NCI-H2171 (cell line): ENCODE data around the gene HTD2.

Experiments
- DNase-seq: peaks from one replicate; lab custom pipeline; 2025; lab: John Stamatoyannopoulos, UW

Gene HTD2

DNA sequence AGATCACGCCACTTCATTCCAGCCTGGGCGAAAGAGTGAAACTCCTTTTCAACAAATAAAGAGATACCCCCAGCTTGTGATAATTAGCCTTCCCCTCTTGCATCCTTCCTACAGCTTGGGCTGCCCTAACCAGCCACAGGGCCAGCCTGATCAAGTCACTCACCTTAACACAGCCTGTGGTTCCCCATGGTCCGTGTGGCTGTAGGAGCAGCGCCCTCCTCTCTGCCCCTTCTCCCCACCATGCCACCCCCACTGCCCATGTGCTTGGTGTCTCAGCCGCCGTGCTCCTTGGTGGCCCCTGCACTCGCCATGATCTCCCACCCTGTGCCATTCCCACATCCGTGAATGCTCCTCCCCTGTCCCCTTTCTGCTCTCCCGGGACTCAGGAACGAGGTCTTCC is 13.5 kb upstream of the HTD2 start:
- no peak for DNase-seq

DNA sequence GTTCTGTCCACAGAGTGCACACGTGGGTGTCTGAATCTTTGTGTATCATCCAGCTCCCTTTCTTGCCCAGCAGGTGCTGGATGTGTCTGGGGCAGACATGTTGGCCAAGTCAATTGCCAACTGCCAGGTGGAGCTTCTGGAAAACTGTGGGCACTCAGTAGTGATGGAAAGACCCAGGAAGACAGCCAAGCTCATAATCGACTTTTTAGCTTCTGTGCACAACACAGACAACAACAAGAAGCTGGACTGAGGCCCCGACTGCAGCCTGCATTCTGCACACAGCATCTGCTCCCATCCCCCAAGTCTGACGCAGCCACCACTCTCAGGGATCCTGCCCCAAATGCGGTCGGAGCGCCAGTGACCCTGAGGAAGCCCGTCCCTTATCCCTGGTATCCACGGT is 12.8 kb upstream of the HTD2 start:
- no peak for DNase-seq

DNA sequence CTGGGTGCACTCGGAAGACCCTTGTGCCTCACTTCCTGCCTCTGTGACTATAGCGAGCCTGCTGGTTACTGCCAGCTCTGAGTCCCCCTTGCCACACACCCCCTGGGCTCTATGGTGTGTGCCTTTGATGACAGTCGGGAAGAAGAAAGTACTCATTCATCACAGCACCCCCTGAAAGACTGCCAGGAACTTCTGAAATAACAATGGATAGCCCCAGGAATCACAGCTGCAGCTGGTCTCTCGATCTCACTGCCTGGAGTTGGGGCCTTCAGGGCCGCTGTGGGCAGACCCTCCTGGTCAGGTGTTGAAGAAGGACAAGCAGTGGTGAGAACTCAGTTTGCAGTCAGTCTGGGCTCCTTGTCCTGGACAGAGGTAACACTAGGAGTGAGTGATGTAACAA is 10.1 kb upstream of the HTD2 start:
- DNase-seq = no peak

DNA sequence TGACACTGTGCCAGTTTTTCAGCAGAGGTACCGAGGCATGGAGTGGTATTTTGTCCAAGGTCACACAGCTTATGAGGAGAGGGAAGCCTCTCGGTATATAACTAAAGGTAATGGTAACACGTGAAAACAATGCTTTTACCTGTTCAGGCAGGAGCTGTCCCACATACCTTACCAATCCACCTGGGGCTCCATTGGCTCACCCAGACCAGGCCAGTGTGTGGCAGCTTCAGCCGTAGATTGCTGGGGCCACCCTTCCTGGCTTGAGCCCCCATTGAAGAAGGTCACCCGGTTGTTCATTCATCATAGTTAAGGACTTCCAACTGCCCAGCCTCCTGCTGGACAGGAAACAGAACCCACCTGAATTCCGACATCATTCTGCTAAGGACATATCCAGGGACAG is 9.5 kb upstream of the HTD2 start:
- DNase-seq = no peak

DNA sequence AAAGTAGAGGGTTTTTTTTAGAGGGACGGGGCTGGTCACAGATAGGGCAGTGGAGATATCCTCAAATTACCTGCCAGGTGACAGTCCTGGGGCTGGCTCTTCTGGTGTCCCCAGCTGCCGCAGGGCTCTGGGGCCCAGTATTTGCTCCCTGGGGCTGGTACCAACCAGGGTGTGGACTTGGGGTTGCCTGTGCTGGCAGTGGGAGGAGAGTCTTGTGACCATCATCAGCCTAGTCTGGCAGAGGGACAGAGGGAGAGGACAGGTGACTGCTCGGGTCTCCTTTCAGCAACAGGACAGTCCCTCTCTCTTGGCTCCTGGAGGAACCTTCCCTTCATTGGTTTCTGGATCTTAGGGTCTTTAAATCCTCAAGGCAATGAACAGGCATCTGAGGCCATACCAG is 8.1 kb upstream of the HTD2 start:
- no peak for DNase-seq

DNA sequence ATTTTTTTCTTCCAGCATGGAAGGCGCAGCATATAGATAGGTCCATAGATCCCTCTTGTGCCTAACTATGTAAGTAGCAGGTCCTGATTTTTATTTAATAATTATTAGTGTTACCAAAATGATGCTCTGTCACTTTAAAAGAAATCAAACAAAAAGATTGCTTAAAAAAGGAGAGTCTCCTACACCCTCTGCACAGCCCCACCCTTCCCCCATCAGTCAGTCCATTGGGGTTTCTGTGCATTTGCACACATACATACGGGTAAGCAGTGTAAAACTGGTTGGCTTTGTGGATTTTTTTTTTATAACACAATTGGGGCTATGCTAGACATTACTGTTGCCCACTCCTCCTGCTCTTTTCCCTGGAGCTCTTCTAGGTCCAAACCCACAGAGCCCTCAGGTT is 7.2 kb upstream of the HTD2 start:
- no peak for DNase-seq

DNA sequence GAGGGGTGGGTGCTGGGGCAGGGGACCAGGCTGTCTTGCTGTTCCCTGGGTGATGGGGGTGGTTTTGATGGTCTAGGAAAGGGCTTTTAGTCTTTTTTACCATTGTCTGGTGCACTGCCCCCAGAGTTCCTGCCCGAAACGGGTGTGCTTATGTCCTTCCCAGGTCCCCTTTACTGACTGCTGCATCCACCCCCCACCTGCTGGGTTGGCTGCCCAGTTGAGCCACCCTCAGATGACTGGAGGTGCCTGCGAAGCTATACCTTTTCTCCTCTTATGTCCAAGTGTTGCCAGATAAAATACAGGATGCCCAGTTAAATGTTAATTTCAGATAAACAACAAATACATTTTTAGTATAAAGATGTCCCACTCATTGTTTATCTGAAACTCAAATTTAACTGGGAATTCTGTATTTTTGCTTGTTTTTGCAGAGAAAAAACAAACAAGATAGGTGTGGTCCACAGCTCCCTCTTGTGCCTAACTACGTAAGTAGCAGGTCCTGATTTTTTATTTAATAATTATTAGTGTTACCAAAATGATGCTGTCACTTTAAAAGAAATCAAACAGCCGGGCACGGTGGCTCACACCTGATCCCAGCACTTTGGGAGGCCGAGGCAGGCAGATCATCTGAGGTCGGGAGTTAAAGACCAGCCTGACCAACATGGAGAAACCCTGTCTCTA is 6.3 kb upstream of the HTD2 start:
- DNase-seq = no peak

DNA sequence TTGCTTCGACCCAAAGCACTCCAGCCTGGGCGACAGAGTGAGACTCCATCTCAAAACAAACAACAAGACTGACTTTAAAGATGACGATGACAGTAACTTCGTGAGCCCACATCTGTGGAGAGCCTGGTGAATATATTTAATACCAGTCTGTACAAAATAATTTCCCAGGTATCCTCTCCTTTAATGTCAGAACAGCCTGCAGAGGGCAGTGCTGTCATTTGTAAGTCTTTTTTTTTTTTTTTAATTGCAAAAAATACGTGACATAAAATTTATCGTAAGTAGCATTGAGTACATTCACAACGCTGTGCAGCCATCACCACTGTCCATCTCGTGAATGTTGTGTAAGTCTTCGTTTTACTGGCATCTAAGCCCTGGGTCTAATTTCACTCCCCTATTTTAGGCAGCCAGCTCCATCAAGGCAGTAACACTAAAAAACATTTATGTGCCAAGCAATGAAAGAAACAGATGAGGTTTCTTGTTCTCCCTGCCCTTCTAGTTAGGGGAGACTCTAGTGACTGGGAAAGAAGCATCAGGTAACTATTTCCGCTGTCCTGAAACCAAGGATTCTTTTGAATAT is 1.4 kb downstream of the HTD2 start:
- DNase-seq = peak; percentile 33

DNA sequence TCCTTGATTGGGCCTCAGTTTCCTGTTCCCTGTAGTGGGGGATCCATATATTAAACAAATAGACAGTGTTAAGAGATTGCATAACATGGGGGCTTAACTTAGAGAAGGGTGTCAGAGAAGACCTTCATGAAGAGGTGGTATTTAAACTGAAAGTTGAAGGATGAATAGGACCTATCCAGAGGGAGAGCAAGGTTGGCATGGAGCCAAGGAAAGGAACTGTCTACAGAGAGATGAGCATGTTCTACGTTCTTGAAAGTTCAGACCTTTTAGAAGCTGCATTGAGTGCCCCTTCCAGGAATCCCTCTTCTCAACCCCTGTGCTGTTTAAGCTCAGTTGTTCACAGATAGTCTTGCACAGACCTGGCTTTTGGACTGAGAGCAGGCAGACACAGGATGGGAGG is 2.4 kb downstream of the HTD2 start:
- DNase-seq = no peak

DNA sequence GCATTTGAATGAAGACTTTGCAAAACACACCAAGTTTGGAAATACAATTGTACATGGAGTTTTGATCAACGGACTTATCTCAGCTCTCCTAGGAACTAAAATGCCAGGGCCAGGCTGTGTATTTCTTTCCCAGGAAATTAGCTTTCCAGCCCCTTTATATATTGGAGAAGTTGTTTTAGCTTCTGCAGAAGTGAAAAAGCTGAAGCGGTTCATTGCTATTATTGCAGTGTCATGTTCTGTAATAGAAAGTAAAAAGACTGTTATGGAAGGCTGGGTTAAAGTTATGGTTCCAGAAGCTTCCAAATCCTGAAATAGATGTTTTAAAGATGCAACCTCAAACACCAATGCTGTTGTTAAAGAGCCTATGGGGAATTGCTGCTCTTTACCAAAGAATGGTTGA is 11.5 kb downstream of the HTD2 start:
- no peak for DNase-seq

DNA sequence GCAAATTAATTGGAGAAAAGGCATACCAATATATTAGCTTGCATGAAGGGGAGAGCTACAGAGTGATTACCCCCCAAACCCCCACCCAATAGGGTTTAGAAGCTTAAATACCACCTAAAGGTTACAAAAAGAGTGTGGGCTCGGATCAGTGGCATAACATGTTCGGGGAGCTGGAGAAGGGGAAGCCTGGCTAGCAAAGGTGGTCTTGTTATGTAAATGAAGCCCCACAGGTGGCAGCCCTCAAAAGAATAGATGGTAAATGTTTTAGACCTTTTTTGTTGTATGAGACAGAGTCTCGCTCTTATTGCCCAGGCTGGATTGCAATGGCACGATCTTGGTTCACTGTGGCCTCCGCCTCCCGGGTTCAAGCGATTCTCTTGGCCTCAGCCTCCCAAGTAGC is 15.5 kb downstream of the HTD2 start:
- no peak for DNase-seq

DNA sequence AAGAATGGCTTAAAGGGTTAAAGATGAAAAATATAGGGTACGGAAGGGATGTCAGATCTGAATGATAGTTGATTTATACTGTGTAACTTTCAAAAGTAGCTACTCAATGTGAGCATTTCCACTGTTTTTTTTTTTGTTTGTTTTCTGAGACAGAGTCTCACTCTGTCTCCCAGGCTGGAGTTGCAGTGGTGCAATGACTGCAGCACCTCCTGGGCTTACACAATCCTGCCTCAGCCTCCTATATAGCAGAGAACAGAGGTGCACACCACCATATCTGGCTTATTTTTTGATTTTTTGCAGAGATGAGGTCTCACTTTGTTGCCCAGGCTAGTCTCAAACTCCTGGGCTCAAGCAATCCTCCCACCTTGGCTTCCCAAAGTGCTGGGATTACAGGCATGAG is 16.5 kb downstream of the HTD2 start:
- DNase-seq = no peak

DNA sequence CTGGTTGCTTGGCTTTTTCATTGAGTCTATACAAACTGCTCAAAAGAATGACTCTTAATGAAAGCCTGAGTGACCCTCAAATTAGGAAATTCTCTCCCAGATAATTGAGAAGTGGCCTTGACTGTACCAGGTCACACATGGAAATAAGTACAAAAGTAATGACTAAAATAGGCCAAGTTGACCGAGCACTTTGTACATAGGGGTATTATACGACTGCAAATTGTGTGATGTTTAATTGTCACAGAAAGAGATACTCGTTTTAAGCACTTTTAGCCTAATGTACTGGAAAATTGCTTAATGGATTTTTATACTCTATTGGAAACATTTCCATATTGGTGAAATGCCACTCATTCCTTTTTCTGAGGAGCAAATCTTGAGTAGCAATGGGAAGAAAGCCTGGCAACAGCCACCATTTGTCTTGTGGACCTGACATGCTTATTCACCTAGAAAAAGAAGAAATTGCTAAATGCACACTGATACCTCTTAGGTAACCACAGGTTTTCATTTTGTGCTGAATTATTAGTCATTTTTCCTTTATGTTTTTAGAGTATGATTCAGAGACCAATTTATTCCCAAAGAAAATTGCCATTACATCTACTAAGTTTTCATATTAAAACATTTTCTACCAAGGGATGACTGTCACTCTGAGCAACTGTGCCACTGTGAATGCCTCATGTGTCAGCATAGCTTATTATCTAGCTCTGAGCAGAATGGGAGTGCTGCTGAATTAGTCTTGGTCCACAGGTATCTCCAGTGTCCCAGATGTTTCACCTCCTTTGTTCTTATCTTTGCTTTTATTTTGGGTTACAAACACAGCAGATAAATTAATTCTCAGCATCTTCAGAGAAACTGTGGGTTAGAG is 17.4 kb downstream of the HTD2 start:
- no peak for DNase-seq

DNA sequence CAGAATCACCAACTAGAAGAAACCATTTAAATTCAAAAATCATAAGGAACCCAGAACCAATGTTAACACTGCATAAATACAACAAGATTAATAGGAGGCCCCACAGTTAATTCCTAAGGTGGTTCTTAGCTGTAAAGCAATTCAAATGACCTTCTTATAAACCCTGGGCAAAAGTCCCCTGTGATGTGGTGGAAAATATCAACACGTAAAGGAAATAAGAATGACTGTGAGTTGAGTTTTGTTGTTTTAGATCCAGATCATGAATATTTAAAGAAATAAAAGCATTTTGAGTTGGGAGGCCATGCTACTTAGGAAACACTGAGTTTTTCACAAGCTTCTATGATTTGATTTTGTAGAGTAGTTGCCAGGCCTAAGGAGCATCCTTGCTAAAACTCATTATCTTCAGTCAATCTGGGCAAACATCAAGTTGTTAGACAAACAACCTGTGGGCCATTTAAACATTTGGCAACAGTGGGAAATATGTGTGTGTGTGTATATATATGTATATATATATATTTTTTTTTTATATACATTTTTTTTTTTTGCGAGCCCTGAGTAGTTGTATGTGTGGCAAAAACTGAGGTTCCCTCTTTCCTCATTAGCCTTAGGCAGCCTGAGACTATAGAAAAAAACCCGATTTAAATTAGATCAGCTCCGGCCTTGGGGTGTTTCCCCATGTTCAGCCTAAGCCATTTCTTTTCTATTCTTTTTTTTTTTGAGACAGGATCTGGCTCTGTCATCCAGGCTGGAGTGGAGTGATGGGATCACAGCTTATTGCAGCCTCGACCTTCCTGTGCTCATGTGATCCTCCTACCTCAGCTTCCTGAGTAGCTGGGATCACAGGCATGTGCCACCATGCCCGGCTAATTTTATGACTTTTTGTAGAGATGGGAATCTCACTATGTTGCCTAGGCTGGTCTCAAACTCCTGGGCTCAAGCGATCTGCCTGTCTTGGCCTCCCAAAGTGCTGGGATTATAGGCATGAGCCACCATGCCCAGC is 18.4 kb downstream of the HTD2 start:
- DNase-seq = no peak

DNA sequence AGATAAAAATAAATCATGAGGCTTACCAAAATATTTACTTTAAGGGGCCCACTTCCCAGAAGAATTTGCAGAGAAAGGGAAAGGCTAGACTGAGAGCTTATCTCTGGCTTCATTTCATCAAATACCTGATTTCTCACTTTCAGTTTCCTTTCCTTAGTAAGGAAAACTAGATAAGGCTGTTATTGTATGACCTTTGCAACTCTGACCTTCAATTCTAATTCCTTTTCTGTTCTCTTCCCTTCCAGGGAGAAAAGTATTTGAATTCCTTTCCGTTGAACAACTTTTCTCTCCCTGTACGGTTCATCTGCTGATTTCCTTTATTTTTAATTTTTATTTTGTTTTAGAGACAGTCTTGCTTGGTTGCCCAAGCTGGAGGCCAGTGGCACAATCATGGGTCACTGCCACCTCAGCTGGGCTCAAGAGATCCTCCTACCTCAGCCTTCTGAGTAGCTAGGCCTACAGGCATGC is 19.2 kb downstream of the HTD2 start:
- DNase-seq = no peak

DNA sequence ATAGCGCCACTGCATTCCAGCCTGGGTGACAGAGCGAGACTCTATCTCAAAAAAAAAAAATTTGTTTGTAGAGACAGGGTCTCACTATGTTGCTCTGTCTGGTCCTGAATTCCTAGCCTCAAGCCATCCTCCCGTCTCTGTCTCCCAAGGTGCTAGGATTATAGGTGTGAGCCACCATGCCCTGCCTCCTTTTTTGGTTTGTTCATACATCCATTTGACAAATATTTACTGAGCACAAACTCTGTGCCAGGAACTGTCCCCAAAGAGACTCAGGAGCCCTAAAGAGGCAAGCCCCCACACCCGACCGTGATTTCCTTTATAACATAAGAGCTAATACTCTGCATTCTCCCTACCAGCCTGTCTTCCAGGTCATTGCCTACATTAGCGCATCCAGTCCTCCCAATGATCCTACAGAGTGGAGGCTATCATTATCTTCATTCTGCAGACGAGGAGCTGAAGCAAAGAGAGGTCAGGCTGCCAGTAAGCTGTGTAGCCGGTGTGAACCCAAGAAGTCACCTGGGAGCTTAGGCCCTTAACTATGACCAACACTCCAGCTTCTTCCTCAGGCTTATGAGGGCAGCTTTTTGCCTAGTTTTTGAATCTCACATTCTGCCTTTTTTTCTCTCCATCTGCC is 20.1 kb downstream of the HTD2 start:
- DNase-seq = no peak

DNA sequence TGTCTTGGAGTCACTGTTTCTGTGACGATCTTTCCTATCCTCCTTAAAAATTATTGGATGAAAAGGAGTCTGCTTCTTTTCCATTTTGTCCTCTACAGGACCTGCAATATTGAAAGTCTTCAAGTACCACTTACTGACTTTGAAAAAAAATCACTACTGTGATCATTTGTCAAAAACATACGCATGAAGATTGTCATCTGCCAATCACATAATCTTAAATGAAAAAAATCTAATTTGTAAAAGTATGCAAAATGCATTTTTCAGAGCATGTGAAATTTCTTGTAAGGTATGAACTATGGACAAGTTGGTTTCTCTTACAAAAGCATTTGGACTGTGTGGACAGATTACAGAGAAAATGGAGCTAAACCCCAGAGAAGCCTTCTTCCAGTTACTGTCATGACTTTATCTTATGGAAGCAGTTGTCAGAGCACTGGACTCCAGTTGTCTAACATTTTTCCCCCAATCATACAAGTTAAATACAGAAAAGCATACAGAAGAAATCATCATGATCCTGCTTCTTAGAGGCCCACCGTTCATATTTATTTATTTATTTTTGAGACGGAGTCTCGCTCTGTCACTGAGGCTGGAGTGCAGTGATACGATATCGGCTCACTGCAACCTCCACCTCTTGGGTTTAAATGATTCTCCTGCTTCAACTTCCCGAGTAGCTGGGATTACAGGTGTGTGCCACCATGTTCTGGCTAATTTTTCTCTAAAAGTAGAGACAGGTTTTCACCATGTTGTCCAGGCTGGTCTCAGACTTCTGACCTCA is 23.0 kb downstream of the HTD2 start:
- no peak for DNase-seq

DNA sequence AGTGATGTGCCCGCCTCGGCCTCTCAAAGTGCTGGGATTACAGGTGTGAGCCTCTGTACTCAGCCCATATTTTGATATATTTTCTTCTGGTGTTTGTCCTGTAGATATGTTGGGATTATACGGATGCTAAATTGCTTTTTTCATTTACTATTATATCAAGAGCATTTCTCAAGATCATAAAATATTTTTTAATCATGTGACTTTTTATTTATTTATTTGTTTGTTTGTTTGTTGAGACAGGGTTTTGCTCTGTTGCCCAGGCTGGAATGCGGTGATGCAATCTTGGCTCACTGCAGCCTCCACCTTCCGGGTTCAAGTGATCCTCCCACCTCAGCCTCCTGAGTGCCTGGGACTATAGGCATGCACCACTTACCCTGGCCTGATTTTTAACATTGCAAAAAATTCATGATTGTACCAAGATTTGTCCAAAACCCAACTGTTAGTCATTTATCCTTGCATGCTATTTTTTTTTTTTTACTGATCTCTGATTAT is 23.6 kb downstream of the HTD2 start:
- no peak for DNase-seq

DNA sequence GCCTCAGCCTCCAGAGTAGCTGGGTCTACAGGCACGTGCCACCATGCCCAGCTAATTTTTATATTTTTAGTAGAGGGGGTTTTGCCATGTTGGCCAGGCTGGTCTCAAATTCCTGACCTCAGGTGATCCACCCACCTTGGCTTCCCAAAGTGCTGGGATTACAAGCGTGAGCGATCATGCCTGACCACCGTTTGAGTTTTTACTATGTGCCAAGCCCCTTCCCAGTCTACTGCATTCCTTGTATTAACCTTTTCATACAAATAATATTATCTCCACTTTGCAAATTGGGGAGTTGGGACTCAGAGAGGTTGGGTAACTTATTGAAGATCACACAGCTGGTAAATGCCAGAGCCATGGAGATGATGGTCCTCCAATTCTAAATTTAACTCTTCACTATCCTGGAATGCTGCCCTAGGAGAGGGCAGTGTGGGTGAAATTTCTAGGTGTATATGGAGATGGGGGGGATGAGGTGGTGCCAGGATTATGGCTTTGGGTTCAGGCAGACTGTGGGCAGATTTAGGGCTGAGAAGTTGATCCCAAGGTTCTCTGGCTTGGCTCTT is 25.4 kb downstream of the HTD2 start:
- no peak for DNase-seq

DNA sequence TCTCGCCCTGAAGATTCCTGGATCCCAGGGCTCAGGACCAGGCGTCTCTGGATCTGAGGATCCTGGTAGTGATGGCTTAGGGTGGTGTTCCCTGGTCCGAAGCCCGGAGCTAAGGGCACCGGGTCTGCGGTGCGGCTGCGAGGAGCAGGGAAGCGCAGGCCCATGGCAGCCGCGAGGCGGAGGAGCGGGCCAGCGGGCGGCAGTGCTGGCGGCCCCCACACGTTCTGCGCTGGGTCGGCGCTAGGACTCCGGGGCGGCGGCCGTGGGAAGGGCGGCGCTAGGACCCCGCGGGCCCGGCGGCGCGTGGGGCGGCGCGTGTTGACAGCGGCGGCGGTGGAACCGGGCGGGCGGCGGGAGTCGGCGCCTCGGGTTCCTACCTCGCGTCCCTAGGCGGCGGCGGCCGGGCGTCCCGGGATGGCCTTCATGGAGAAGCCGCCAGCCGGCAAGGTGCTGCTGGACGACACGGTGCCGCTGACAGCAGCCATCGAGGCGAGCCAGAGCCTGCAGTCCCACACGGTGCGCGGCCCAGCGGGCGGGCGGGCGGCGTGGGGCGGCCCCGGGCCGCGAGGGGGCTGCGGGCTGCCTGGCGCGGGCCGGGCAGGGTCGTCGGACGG is 26.4 kb downstream of the HTD2 start, which contains the start of gene PXK:
Gene PXK, plus strand, starts transcription at position 318 of the 614 bp plus-strand sequence. Its CDS starts 97 bp downstream, at position 415.
- peak; percentile 50 for DNase-seq
